DOHH2 (cell line): ENCODE measurements around the gene ICE2.

Experiments
- H3F3A ChIP-seq: fragments of 200-600 bp; sonication (generic), shearing (Covaris generic); 2 replicates; pipeline ENCODE4 v1.6.0; 2016; ENCODE audit warnings: antibody characterized with exemption, mild to moderate bottlenecking; ENCODE audit not compliant: control insufficient read depth, insufficient read depth
- H3K27ac ChIP-seq: fragments of 200-600 bp; sonication (generic); 2 replicates; pipeline ENCODE4 v1.5.1; 2014; ENCODE audit warnings: low read depth, mild to moderate bottlenecking, low read length, moderate library complexity
- H3K27me3 ChIP-seq: fragments of 200-600 bp; sonication (generic); 2 replicates; pipeline ENCODE4 v1.6.1; 2014; ENCODE audit warnings: mild to moderate bottlenecking, low read length, mixed read lengths; ENCODE audit not compliant: control insufficient read depth
- H3K36me3 ChIP-seq: fragments of 200-600 bp; sonication (generic); 2 replicates; pipeline ENCODE4 v1.6.1; 2014; ENCODE audit warnings: mild to moderate bottlenecking, low read length, moderate library complexity, mixed read lengths; ENCODE audit not compliant: control insufficient read depth
- H3K4me1 ChIP-seq: fragments of 200-600 bp; sonication (generic); 2 replicates; pipeline ENCODE4 v1.6.1; 2014; ENCODE audit warnings: mild to moderate bottlenecking, low read length, mixed read lengths; ENCODE audit not compliant: control insufficient read depth
- H3K4me2 ChIP-seq: fragments of 200-600 bp; sonication (generic); 2 replicates; pipeline ENCODE4 v1.6.0; 2014; ENCODE audit warnings: mild to moderate bottlenecking, low read length, moderate library complexity
- H3K4me3 ChIP-seq: fragments of 200-600 bp; sonication (generic); 2 replicates; pipeline ENCODE4 v1.5.1; 2014; ENCODE audit warnings: mild to moderate bottlenecking, low read length, mixed read lengths
- H3K79me2 ChIP-seq: fragments of 200-600 bp; sonication (generic); 2 replicates; pipeline ENCODE4 v1.6.1; 2014; ENCODE audit warnings: mild to moderate bottlenecking, low read length, mixed read lengths; ENCODE audit not compliant: control insufficient read depth
- H3K9me2 ChIP-seq: fragments of 200-600 bp; sonication (generic); replicated peaks from 2 replicates; pipeline ENCODE4 v1.6.1; 2014; ENCODE audit warnings: mild to moderate bottlenecking, low read length, mixed read lengths; ENCODE audit not compliant: control insufficient read depth
- H3K9me3 ChIP-seq: fragments of 200-600 bp; sonication (generic); 2 replicates; pipeline ENCODE4 v1.6.1; 2014; ENCODE audit warnings: antibody characterized with exemption, low read length, mixed read lengths; ENCODE audit not compliant: control insufficient read depth, insufficient read depth
- H4K20me1 ChIP-seq: fragments of 200-600 bp; sonication (generic); 2 replicates; pipeline ENCODE4 v1.6.0; 2014; ENCODE audit warnings: low read depth, mild to moderate bottlenecking, antibody characterized with exemption, low read length, moderate library complexity; ENCODE audit not compliant: control insufficient read depth, insufficient read depth
- EZH2phosphoT487 ChIP-seq: fragments of 200-600 bp; sonication (generic); IDR thresholded peaks from 2 replicates; pipeline ENCODE4 v1.6.1; 2017; ENCODE audit warnings: borderline replicate concordance, mild to moderate bottlenecking, antibody characterized with exemption, low read length, moderate library complexity, mixed read lengths
- TF ChIP-seq, protein P1 (sequence below): fragments of 200-600 bp; sonication (generic); IDR thresholded peaks from one replicate; pipeline ENCODE4 v1.5.1; 2014; ENCODE audit warnings: antibody characterized with exemption, mild to moderate bottlenecking, low read depth, low read length; ENCODE audit not compliant: poor library complexity, severe bottlenecking

ICE2 gene

DNA sequence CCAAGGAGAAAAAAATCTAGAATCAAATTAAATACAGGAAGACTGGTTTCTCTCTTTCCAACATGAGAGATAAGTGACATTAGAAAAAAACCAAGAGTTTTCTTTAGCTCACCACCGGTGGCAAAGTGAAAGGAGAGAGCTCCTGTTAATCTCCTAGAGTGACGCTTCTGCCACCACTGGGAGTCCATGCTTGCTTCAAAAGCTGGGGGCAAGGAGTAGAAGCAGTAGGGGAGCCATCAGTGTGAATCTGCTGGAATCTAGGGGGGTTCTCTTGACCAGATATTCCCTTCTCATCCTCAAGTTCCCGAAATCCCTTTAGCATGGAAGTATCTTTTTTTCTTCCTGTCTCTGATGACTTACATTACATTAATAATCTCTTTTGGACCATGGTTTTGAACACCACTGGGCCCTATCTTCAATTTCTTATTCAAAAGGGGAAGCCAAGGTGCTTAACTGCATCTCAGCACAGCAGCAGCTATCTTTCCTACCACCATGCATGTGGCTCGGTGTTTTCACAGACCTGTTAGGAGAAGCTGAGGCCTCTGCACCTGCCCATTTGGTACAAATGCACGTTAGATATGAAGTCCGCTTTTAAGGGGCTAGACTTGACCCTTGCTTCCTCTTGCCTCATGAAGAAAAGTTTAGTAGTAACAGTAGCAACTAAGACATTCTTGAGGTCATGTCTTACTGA is 6.6 kb upstream of the ICE2 start:
- Histone ChIP-seq H3K9me2 (no peaks in the 10 kb centered on the region), H3K9me3 (no peaks in the 10 kb centered on the region), H3K79me2 (no peaks in the 10 kb centered on the region), H3K36me3 (no peaks in the 10 kb centered on the region), H3K4me2 (no peak overlapping the region), H3K27me3 (no peaks in the 10 kb centered on the region), H3K27ac (no peak overlapping the region), H3K4me3 (no peak overlapping the region), H3F3A (no peaks in the 10 kb centered on the region), H4K20me1 (no peaks in the 10 kb centered on the region), H3K4me1 (peaks cover under 1% of the 10 kb centered on the region; the same call in 1 of the 2 replicates)
- TF ChIP-seq, protein P1, sequence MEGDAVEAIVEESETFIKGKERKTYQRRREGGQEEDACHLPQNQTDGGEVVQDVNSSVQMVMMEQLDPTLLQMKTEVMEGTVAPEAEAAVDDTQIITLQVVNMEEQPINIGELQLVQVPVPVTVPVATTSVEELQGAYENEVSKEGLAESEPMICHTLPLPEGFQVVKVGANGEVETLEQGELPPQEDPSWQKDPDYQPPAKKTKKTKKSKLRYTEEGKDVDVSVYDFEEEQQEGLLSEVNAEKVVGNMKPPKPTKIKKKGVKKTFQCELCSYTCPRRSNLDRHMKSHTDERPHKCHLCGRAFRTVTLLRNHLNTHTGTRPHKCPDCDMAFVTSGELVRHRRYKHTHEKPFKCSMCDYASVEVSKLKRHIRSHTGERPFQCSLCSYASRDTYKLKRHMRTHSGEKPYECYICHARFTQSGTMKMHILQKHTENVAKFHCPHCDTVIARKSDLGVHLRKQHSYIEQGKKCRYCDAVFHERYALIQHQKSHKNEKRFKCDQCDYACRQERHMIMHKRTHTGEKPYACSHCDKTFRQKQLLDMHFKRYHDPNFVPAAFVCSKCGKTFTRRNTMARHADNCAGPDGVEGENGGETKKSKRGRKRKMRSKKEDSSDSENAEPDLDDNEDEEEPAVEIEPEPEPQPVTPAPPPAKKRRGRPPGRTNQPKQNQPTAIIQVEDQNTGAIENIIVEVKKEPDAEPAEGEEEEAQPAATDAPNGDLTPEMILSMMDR = no peak
- TF ChIP-seq EZH2phosphoT487 = no peak

- no peak for TF ChIP-seq EZH2phosphoT487
- TF ChIP-seq, protein P1 = no peak
- Histone ChIP-seq H3K27ac (no peak overlapping the region), H3K27me3 (no peaks in the 10 kb centered on the region), H3K36me3 (peaks cover 7% of the 10 kb centered on the region), H3F3A (no peaks in the 10 kb centered on the region), H3K4me1 (peaks cover 11% of the 10 kb centered on the region), H3K9me3 (no peaks in the 10 kb centered on the region), H3K4me2 (no peak overlapping the region), H3K4me3 (no peak overlapping the region), H3K79me2 (peaks cover 15% of the 10 kb centered on the region), H4K20me1 (no peaks in the 10 kb centered on the region), H3K9me2 (no peaks in the 10 kb centered on the region)
Observed at GRCh38 chr15:60483042-60483441, 4.1 kb upstream of the ICE2 start.

DNA sequence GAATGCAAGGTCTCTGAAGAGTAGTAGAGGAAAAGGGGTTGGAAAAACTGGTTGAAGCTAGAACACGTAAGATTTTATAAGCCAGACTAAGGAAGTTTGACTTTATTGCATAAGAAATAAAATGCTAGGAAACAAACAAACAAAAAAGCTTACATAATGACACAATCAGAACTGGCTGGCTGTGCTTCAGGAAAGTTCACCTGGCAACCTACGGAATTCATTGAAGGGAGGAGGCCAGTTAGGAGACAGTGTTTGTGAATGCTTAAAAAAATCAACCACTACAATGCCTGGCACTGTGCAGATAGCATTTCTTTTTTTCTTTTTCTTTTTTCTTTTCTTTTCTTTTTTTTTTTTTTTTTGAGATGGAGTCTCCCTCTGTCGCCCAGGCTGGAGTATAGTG is 1.9 kb upstream of the ICE2 start:
- Histone ChIP-seq H3K4me1 (peaks cover 30% of the 10 kb centered on the region), H3K9me3 (no peaks in the 10 kb centered on the region), H3F3A (no peaks in the 10 kb centered on the region), H3K4me3 (no peak overlapping the region), H3K79me2 (peaks cover 36% of the 10 kb centered on the region), H3K36me3 (peaks cover 28% of the 10 kb centered on the region), H4K20me1 (no peaks in the 10 kb centered on the region), H3K9me2 (no peaks in the 10 kb centered on the region), H3K4me2 (no peak overlapping the region), H3K27ac (no peak overlapping the region), H3K27me3 (no peaks in the 10 kb centered on the region)
- TF ChIP-seq EZH2phosphoT487 = no peak
- TF ChIP-seq, protein P1 = no peak
